GM19351 (cell line): ENCODE data around the gene PMPCA.

Source experiments
- ATAC-seq: cut with Tn5 transposase; IDR thresholded peaks from one replicate; pipeline ENCODE4 v1.9.1; 2021; ENCODE audit warnings: mild to moderate bottlenecking, moderate library complexity; ENCODE audit not compliant: unreplicated experiment

PMPCA gene

DNA sequence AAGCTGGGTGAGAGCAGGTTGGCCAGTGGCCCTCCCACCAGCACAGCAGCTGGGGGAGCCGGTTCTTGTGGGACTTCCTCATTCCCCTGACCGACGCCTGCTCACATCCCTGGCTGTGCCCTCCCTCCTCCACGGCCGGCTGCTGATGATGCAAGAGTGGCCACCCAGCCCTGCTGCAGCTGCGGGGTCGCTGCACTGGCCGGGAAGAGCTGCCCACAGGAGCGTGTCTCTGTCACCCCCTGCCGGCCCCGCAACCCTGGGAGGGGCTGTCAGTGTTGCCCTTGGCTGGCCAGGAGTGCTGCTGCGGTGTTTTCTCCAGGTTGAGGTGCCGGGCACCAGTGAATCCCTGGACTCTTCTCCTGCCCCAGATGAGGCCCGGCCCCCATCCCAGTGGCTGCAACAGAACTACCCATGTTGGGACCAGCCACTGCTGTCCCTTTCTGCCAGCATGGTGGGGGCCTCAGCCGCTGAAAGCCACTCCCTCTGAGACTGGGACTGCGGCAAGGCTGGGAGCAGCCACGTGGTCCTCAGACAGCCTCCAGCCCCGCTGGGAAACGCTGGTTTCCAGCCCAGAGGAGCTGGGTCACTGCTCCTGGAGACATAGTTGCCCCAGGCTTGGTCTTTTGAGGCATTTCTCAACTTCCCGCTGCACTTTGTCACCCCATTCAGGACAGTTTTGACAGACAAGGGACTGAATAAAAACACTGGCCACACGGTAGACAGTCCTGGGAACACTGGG, 37.7 kb upstream of the PMPCA start:
- ATAC-seq, result no peak

DNA sequence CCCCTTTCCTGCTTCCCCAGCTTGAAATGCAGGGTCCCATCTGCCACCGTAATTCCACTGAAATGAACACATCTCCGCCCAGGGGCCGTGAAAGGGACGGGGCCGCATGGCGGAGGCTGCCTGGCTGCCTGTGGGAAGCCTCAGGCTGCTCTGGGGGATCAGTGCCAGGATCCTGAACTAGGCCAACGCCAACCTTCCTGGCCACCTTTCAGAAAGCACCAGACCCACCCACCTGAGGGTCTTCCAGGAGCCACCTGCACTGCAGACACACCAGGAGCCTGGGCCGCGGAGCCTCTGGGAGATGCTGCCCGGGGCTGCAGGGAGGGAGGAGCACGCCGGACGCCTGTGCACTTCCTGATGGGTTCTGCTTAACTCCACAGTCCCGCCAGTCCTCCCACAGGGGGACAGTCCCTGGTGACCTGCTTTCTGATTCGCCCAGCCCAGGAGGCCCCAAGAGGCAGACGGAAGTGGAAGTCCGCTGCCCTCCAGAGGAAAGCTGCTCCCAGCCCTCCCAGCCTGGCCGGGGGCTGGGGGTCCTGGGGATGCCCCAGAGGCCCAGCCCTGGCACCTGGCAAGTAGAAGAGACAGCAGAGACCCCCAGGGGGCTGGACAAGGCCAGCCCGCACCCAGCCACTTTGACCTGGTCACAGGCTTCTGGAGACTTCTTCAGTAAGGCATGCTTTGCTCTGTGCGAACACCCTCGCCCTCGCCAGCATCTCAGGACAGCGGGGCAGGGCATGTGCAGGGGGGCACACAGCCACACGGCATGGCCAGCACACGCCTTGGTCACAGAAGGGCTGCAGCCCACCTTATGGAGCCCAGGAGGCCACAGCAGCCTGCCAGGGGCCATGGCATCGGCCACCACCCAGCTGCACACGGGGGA, 36.9 kb upstream of the PMPCA start, which contains the start of gene CARD9:
Gene CARD9, minus strand, starts transcription at position 370 of the 883 bp plus-strand sequence. CDS start 1,591 bp downstream, outside the sequence.
- ATAC-seq, result no peak

DNA sequence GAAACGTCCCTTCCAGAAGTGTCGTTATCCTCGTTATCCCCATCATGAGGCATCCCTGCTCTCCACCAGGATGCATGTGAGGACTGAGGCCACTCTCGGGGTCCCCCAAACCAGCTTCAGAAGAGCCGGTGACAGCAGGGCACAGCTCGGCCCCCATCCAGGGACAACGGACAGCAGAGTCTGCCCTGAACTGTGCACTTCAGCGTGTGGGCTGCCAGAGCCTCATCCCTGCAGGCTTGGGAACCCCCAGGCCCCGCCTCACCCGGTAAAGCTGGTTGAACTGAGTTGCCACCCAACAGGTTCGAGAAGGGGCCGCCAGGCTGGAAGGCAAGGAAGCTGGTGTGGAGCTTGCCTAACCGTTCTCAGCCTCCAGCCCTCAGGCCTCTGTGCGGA, 36.3 kb upstream of the PMPCA start:
- no peak for ATAC-seq

DNA sequence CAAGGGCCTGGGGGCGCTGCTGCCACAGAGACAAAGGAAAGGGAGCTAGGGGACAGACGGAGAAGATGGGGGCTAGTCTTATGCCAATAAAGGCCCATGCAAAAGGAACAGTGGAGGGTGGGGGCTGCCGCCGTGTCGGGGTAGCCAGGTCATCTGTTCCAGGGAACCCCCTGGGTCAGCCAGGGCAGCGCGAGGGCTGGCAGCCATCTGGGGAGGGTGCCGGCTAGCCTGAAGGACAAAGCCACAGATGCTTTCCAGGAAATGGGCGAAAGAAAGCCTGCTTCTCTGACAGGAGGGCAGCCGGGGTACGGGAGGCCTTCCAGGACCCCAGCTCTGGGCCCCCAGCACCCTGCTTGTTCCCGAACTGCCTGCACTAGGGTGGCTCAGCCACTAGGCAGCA, 35.4 kb upstream of the PMPCA start:
- ATAC-seq, result no peak

DNA sequence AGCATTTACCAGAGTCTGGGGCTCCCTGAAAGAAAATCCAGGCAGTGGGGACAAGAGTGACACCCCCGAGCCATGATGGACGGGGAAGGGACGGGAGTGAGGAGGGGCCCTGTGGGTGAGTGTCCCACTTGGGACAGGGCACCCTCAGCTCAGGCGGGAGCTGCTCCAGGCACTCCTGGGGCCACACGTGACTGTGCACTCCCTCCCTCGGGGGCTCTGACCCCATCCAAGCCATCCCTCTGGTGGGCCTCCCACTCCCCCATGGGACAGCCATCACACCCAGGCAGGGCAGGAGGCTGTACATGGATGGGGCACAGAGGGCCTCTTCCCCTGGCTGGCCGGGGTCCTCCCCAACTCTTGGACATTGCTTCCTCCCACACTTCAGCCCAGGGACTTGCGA, 34.0 kb upstream of the PMPCA start:
- ATAC-seq, result no peak

DNA sequence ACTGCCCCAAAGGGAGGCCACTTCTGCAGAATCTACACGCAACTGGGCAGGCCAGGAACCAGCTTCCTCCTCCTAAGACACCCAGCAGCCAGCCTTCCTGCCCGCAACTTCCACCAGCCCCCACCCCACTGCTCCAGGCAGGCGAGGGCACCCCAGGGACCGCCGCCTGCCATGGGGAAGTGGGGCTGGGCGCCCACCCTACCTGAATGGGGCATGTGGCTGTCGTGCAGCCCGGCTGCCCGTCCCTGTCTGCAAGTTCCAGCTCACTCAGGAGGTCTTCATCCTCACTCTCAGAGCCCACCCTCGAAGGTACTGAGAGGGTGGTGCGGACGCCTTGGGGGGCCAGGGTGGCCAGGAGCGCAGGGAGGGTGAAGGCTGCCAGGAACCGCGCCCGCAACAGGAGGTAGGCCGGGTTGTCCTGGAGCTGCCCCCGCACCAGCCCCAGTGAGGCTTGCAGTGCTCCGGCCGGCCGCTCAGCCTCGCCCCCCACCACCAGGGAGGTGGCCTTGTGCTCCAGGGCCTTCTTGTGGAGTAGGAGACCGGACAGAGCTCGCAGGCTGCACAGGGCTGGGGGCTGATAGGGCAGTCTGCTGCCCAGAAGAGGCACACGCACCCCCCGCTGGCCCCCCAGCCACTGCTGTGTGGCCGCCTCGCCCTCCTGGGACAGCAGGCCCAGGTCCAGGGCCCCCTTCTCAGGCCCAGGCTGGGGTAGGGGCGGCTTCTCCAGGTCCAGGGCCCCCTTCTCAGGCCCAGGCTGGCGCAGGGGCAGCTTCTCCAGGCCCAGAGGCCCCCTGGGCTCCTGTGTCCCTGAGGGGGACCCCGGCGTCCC, 32.9 kb upstream of the PMPCA start:
- ATAC-seq, result no peak

DNA sequence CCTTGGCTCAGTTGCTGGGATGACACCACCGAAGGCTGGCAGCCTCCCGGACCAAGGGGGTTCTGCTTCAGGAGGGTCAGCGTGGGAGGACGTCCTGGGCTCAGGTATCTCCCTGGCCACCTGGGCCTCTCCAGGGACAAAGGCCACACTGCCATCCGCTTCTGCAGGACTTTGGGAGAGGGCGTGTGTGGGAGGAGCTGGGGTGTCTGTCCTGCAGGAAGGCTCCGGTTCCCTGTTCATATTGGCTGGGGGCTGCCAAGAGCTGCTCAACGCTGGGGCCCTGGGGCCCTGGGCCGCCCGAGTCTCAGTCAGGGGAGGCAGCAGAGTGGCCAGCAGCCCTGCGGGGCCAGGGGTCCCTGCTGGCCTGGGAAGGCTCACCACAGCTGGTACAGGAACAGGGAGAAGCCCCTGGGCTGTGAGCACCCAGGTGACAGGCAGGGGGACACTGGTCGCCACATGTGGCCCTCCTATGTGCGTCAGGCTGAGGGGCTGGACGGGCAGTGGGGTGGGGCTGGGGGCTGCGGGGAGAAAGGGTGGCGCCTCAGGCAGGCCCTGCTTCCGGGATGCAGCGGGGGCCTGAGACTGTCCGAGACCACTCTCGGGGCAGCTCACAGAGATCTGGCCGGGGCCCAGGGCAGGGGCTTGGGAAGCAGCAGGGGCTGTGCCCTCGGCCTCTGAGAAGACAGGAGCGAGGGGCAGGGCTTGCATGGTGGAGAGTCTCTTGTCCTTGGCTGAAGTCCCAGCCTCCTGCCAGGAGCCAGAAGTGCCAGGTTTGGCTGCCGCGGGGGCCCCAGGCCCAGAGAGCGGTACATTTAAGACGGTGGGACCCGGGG, 32.1 kb upstream of the PMPCA start:
- no peak for ATAC-seq

DNA sequence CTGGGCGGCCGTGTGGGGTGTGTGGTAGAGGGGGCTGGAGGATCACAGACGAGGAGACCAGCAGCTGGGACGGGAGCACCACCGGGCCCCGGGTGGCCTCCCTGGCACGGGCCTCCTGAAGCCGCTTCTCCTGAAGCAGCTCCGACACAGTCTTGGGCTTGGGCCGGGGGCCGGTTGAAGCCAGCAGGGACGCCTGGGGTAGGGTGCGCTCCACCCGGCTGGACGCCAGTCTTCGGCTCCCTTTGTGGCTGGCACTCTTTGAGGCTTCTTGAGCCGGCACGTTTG, 31.5 kb upstream of the PMPCA start:
- ATAC-seq, result no peak

DNA sequence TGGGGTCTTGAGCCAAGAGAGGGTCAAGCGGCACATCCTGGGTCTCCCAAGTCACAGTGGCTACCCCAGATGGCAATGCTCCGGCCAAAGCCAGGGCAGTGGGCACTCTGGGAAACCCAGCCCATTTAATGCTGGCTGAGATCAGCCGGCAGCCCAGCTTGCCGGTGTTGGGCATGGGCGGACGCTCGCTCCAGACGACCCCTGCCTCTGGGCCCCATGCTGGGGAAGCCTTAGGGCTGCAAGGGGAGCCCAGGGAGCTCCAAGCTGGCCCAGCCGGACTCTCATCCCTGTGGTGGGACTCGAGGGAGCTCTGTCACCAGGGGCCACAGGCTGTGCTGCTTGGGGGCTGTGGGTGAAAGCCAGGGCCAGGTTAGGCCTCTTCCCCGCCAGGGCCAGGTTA, 31.1 kb upstream of the PMPCA start:
- no peak for ATAC-seq

DNA sequence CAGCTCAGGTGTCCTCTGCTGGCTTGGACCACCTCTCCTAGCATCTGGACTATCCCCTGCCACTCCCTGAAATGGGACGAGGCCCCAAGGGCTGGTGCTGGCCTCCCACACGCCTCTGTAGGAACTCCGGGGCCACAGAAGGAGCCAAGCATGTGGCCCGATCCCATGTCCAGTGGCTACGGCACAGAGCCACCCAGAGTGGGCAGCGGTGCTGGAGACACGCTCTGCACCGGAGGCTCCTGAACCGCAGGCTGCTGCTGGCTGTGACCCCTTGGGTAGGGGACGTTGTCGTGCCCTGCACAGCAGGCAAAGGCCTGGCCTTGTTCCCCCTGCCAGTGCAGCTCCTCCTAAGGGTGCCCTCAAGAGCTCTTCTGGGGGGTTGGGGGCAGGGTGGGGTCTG, 30.6 kb upstream of the PMPCA start:
- no peak for ATAC-seq

DNA sequence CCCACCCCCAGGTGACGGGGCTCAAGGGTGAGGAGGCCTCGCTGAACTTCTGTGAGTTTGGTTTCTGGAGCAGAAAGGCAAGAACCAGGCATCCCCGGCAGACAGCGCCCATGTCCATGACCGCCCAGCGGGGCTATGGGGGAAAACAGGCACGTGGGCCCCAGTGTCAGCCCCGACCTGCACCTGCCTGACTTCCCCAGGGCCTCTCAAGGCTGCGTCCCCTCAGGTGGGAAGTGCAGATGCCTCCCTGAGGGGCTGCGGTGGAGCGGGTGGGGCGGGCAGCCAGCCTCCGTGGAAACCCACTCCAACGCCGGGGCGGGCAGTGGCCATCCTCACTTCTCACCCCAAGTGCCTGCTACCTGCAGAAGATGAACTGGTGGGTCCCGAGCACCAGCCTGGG, 30.1 kb upstream of the PMPCA start:
- ATAC-seq, result no peak

DNA sequence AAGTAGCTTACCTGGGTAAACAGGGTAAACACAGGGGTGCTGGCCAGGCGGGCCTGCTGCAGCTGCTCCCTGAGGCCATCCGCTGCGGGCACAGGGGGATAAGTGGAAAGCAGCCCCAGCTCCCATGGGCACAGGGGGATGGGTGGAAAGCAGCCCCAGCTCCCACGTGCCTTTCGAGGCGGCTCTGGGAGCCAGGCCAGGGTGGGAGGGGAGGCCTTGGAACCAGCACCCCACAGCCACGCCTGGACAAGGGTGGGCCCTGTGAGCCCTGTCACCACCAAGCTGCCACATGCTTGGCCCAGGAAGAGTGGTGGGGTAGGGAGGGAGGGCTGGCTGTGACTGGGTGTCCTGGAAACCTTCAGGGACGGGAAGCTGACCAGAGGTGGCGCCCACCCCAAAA, 29.1 kb upstream of the PMPCA start:
- no peak for ATAC-seq

DNA sequence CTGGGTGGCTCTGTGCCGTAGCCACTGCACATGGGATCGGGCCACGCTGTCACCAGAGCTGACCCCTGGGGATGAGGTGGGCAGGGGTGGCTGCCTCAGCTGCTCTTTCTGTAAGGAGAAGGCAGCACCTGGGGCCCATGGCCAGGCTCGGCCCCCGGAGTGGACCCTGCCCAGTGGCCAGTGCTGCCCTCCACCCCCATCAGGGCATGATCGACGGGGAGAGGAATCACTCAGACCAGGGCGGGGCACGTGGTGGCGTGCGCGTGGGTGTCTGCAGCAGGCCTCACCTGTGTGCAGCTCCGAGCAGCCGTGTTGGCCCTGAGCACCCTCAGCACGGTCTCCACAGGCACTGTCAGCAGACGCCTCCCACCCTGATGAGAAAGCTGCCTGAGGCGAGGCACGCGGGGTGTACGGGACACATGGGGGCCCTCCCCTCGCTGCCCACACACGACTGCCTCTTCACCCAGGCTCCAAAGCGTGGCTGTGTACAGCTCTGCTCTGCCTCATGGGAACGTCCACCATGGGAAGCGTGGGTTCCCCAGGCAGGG, 28.4 kb upstream of the PMPCA start:
- no peak for ATAC-seq

DNA sequence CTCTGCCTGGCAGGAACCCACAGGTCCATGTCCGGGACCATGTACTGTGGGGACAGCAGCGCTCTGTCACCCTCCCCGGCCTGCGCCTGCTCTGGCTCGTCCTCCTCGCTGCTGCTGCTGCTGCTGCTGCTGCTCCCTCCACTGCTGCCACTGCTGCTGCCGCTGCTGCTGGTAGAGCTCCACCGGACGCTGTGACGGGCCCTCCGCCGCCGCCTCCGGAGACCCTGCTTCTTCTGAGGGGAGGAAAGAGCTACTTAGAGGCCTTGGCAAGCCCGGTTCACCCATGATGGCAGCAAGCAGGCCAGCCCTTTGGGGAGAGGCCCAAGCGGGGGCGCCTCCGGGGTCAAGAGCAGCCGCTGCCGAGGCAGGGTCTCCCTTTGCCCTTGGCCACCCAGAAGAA, 27.0 kb upstream of the PMPCA start:
- ATAC-seq, result no peak

DNA sequence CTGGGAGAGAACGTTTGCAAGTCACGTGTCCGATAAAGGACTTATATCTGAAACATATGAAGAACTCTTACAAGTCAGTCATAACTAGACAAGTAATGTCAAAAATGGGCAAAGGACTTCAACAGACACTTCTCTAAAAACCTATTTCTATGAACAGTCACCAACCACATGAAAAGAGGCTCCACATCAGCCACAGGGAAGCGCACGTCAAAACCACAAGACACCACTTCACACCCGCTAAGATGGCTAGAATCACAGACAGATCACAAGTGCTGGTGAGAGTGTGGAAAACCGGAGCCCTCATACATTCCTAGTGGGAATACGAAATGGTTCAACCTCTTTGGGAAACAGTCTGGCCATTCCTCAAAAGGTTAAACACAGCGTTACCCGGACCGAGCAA, 25.4 kb upstream of the PMPCA start:
- no peak for ATAC-seq

DNA sequence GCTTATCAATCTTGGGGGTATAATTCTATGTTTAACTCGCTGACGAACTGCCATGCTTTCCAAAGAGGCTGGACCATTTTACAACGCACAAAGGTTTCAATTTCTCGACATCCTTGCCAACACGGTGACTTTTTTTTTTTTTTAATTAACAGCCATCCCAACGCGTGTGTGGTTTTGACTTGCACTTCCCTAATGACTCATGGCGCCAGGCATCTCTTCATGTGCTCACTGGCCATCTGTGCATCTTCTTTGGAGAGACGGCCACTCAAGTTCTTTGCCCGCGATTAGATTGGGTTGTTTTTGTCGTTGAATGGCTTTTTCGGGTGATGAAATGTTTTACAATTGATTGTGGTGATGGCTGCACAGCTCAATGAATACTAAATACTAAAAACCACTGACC, 24.4 kb upstream of the PMPCA start:
- ATAC-seq, result no peak

DNA sequence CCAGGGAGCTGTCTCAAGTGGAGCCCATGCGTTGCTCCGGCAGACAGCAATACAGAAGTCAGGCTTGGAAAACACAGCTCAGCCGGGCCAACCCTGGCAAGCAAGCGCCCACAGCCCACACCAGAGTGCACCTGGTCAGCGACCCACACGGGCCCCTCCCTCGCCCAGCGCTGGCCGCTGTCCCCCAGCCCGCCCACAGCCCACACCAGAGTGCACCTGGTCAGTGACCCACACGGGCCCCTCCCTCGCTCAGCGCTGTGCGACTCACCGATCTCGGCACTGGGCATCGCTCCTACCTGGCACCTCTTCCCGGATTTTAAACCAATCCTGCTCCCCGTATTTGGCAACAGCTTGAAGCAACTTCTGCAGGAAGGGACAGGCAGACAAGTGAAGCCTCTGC, 23.2 kb upstream of the PMPCA start:
- no peak for ATAC-seq

DNA sequence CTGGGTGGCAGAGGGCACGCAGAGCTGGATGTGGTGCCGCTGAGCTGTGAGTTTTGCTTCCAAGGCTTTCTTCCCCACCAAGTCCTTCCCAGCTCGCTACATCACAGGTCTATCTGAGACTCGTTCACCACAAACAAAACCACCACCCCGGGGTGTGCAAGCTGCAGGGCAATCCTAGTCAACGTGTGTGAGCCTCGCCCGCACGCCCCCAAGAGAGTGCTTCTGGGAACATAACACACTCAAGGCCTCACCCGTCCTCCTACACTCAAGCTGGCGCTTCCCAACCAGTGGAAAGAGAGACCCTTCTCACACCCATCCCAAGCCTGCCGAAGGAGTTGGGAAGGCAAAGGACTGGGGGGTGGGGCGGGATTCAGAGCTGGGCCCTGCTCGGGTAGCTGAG, 21.1 kb upstream of the PMPCA start:
- no peak for ATAC-seq

DNA sequence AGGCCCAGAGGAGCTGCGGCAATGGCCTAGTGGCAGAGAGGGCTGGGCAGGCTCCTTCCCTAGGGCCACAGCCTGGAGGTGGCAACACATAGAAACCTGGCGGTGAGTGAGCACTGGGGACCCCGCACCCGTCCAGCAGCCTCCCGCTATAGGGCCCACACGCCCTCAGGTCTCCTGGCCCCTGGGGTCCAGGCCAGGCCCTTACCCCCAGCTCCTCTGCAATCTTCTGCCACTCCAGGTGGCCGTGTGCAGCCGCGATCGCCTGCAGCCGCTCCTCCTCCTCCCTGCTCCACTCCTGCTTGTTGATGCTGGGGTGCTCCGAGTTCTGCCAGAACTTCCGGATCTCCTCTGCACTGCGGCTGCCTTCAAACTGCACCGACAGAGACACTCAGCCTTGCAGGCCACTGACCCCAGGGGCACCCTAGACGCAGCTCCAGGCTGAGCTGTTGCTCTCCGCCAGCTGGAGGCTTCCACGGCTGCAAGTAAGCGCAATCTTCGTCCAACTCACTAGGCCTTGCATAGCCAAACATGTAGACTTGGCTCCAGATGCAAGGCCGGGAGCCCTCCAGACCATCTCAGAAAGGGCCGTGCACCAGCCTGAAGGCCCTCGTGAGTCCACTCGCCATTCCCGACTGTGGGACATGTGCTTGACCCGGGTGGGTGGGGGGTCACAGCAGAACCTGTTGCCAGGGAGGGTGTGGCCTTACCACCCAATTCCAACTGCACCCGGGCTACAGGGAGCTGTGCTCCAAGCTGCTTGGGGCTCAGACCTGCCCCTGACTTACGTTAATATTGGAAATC, 18.5 kb upstream of the PMPCA start:
- no peak for ATAC-seq
